ENCODE results near the gene RAX. TPM values are rescaled to one million over a fixed set of nuclear protein-coding genes. Genes with fewer than 3 reads are reported as not detected.

Gene RAX
- total and polyA plus RNA-seq, 2 experiments from 2014 or later: 0.06 to 0.21 TPM

- Histone ChIP-seq H3K27ac (no peak overlapping the region), H3K27me3 (no peaks in the 10 kb centered on the region), H3K36me3 (no peaks in the 10 kb centered on the region), H3K4me3 (no peak overlapping the region), H3K4me1 (ENCODE audit: low read depth) (no peaks in the 10 kb centered on the region), H3K9me3 (ENCODE audit: low read depth) (no peaks in the 10 kb centered on the region)
- DNase-seq (ENCODE audit: low read depth in 1 of 2, low spot score in 1 of 2): no peak
- no peak for TF ChIP-seq CTCF (IDR thresholded peaks at IDR 0.05; ENCODE audit: low read depth, low read length)
Measured at GRCh38 chr18:59239642-59240041, 33.6 kb downstream of the RAX start.

GRCh38 chr18:59238385-59238784 lies 34.9 kb downstream of the RAX start:
- DNase-seq (ENCODE audit: low read depth in 1 of 2, low spot score in 1 of 2): no peak
- Histone ChIP-seq H3K4me3 (no peak overlapping the region), H3K27ac (no peak overlapping the region), H3K4me1 (ENCODE audit: low read depth) (no peaks in the 10 kb centered on the region), H3K9me3 (ENCODE audit: low read depth) (no peaks in the 10 kb centered on the region), H3K27me3 (no peaks in the 10 kb centered on the region), H3K36me3 (no peaks in the 10 kb centered on the region)
- TF ChIP-seq CTCF (IDR thresholded peaks at IDR 0.05; ENCODE audit: low read depth, low read length): no peak

- Histone ChIP-seq H3K36me3 (no peaks in the 10 kb centered on the region), H3K27ac (no peak overlapping the region), H3K27me3 (peaks cover 20% of the 10 kb centered on the region), H3K4me1 (ENCODE audit: low read depth) (no peaks in the 10 kb centered on the region), H3K4me3 (no peak overlapping the region), H3K9me3 (ENCODE audit: low read depth) (no peaks in the 10 kb centered on the region)
- no peak for TF ChIP-seq CTCF (IDR thresholded peaks at IDR 0.05; ENCODE audit: low read depth, low read length)
- no peak for DNase-seq (ENCODE audit: low read depth in 1 of 2, low spot score in 1 of 2)
Measured at GRCh38 chr18:59233017-59233410, 40.2 kb downstream of the RAX start.

- no peak for TF ChIP-seq CTCF (IDR thresholded peaks at IDR 0.05; ENCODE audit: low read depth, low read length)
- no peak overlapping the region for H3K4me3 ChIP-seq
- H3K9me3 ChIP-seq (ENCODE audit: low read depth): no peaks in the 10 kb centered on the region
- H3K36me3 ChIP-seq: no peaks in the 10 kb centered on the region
- no peak overlapping the region for H3K27ac ChIP-seq
- H3K27me3 ChIP-seq: peaks cover 20% of the 10 kb centered on the region
- DNase-seq (ENCODE audit: low read depth in 1 of 2, low spot score in 1 of 2): no peak
- H3K4me1 ChIP-seq (ENCODE audit: low read depth): no peaks in the 10 kb centered on the region
Measured at GRCh38 chr18:59232309-59233016, 40.8 kb downstream of the RAX start.

GRCh38 chr18:59231877-59232276 lies 41.4 kb downstream of the RAX start:
- Histone ChIP-seq H3K4me3 (no peak overlapping the region), H3K27me3 (peaks cover 24% of the 10 kb centered on the region), H3K27ac (no peak overlapping the region), H3K9me3 (ENCODE audit: low read depth) (no peaks in the 10 kb centered on the region), H3K36me3 (no peaks in the 10 kb centered on the region), H3K4me1 (ENCODE audit: low read depth) (no peaks in the 10 kb centered on the region)
- no peak for DNase-seq (ENCODE audit: low read depth in 1 of 2, low spot score in 1 of 2)
- no peak for TF ChIP-seq CTCF (IDR thresholded peaks at IDR 0.05; ENCODE audit: low read depth, low read length)

Measured in cardiac muscle cell (in vitro differentiated cells and primary cell).